Liver (tissue), 3 donors: ENCODE results near the gene GLYAT.

Experiments
- GABPA ChIP-seq, 2 donors: IDR thresholded peaks in 1 of 2; conservative IDR thresholded peaks in 1 of 2; 2 replicates each; pipeline ENCODE4 v1.6.1; 2016; ENCODE audit warnings: antibody characterized with exemption in 2 of 2, mild to moderate bottlenecking in 1 of 2, moderate library complexity in 1 of 2
- HNF4G ChIP-seq: IDR thresholded peaks from 2 replicates; pipeline ENCODE4 v1.6.1; 2016; ENCODE audit warnings: antibody characterized with exemption
- RAD21 ChIP-seq, 2 donors: IDR thresholded peaks; 2 replicates each; pipeline ENCODE4 v1.6.1; 2016; ENCODE audit warnings: antibody characterized with exemption in 2 of 2, mild to moderate bottlenecking in 2 of 2
- TAF1 ChIP-seq: conservative IDR thresholded peaks from 2 replicates; pipeline ENCODE4 v1.6.1; 2016; ENCODE audit warnings: antibody characterized with exemption, mild to moderate bottlenecking
- YY1 ChIP-seq: IDR thresholded peaks from 2 replicates; pipeline ENCODE4 v1.6.1; 2016; ENCODE audit warnings: antibody characterized with exemption, mild to moderate bottlenecking
- TF ChIP-seq, protein P1 (sequence below): fragments of 150-350 bp; IDR thresholded peaks from 2 replicates; pipeline ENCODE4 v1.5.1; 2017; ENCODE audit warnings: improper control_type of control experiment, low read depth, low read length; ENCODE audit not compliant: missing input control
- TF ChIP-seq, protein P2 (sequence below): IDR thresholded peaks from 2 replicates; pipeline ENCODE4 v1.6.1; 2016; ENCODE audit warnings: antibody characterized with exemption, mild to moderate bottlenecking
- TF ChIP-seq, protein P3 (sequence below): IDR thresholded peaks from 2 replicates; pipeline ENCODE4 v1.6.1; 2016; ENCODE audit warnings: antibody characterized with exemption
- donor health status: healthy.
- donor health status: healthy.

DNA sequence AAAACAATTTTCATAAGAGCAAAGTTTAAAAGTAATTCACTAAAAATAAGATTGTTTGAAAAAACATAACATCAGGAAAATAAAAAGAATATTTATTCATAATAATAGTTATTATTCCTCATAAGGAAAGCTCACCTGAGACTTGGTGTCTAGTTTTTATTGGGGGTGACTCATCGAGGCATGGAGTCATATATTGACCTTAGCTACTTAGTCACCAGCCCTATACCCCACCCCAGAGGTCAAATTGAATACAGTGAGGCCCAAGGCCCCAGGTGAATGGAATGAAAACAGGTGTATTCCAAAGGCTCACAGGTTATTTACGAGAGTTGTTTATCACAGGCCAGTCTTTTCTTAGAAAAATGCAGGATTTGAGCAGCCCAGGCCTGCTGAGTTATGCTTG is 72.3 kb downstream of the GLYAT start:
- TF ChIP-seq TAF1 = no peak
- TF ChIP-seq, protein P1, sequence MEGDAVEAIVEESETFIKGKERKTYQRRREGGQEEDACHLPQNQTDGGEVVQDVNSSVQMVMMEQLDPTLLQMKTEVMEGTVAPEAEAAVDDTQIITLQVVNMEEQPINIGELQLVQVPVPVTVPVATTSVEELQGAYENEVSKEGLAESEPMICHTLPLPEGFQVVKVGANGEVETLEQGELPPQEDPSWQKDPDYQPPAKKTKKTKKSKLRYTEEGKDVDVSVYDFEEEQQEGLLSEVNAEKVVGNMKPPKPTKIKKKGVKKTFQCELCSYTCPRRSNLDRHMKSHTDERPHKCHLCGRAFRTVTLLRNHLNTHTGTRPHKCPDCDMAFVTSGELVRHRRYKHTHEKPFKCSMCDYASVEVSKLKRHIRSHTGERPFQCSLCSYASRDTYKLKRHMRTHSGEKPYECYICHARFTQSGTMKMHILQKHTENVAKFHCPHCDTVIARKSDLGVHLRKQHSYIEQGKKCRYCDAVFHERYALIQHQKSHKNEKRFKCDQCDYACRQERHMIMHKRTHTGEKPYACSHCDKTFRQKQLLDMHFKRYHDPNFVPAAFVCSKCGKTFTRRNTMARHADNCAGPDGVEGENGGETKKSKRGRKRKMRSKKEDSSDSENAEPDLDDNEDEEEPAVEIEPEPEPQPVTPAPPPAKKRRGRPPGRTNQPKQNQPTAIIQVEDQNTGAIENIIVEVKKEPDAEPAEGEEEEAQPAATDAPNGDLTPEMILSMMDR = no peak
- TF ChIP-seq HNF4G = no peak
- TF ChIP-seq, protein P2, sequence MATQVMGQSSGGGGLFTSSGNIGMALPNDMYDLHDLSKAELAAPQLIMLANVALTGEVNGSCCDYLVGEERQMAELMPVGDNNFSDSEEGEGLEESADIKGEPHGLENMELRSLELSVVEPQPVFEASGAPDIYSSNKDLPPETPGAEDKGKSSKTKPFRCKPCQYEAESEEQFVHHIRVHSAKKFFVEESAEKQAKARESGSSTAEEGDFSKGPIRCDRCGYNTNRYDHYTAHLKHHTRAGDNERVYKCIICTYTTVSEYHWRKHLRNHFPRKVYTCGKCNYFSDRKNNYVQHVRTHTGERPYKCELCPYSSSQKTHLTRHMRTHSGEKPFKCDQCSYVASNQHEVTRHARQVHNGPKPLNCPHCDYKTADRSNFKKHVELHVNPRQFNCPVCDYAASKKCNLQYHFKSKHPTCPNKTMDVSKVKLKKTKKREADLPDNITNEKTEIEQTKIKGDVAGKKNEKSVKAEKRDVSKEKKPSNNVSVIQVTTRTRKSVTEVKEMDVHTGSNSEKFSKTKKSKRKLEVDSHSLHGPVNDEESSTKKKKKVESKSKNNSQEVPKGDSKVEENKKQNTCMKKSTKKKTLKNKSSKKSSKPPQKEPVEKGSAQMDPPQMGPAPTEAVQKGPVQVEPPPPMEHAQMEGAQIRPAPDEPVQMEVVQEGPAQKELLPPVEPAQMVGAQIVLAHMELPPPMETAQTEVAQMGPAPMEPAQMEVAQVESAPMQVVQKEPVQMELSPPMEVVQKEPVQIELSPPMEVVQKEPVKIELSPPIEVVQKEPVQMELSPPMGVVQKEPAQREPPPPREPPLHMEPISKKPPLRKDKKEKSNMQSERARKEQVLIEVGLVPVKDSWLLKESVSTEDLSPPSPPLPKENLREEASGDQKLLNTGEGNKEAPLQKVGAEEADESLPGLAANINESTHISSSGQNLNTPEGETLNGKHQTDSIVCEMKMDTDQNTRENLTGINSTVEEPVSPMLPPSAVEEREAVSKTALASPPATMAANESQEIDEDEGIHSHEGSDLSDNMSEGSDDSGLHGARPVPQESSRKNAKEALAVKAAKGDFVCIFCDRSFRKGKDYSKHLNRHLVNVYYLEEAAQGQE = no peak
- no peak for TF ChIP-seq YY1
- TF ChIP-seq RAD21 (IDR thresholded peaks at IDR 0.05) = no peak
- TF ChIP-seq, protein P3, sequence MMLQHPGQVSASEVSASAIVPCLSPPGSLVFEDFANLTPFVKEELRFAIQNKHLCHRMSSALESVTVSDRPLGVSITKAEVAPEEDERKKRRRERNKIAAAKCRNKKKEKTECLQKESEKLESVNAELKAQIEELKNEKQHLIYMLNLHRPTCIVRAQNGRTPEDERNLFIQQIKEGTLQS = no peak
- TF ChIP-seq GABPA (IDR thresholded peaks at IDR 0.05 in 1 of 2, conservative IDR thresholded peaks at IDR 0.05 in 1 of 2) = no peak
